HepG2 (cell line): ENCODE measurements around the gene SYNE1. TPM values are rescaled to one million over a fixed set of nuclear protein-coding genes. Genes with fewer than 3 reads are reported as not detected.

Experiments
- CCAR2 ChIP-seq: fragments of 200-400 bp; formaldehyde crosslinking; optimal IDR thresholded peaks from 2 replicates; pipeline ENCODE3; 2018; ENCODE audit warnings: low read depth, mild to moderate bottlenecking, low read length, moderate library complexity
- CENPX ChIP-seq: sonication (generic); formaldehyde crosslinking; IDR thresholded peaks from 2 replicates; pipeline ENCODE4 v1.9.0; 2021; ENCODE audit warnings: mild to moderate bottlenecking, missing genetic modification reagents, moderate library complexity
- DNMT1 ChIP-seq: sonication (generic); formaldehyde crosslinking; IDR thresholded peaks from 2 replicates; pipeline ENCODE4 v1.5.1; 2020; ENCODE audit warnings: mild to moderate bottlenecking, missing genetic modification reagents
- HBP1 ChIP-seq: IDR thresholded peaks from 2 replicates; pipeline ENCODE4 v1.6.1; 2016; ENCODE audit warnings: low read depth, control low read depth
- HES4 ChIP-seq: sonication (generic); formaldehyde crosslinking; IDR thresholded peaks from 2 replicates; pipeline ENCODE4 v1.9.0; 2021; ENCODE audit warnings: mild to moderate bottlenecking, missing genetic modification reagents, borderline replicate concordance
- MIER3 ChIP-seq: IDR thresholded peaks from 2 replicates; pipeline ENCODE4 v1.6.1; 2016; ENCODE audit warnings: missing compliant biosample characterization, borderline replicate concordance
- RARA ChIP-seq: IDR thresholded peaks from 2 replicates; pipeline ENCODE4 v1.6.1; 2016; ENCODE audit warnings: missing genetic modification reagents, missing compliant biosample characterization
- RCOR2 ChIP-seq: IDR thresholded peaks from 2 replicates; pipeline ENCODE4 v1.6.1; 2016; ENCODE audit warnings: missing biosample characterization, missing genetic modification reagents
- RFXAP ChIP-seq: sonication (generic); formaldehyde crosslinking; IDR thresholded peaks from 2 replicates; pipeline ENCODE4 v1.4.0; 2020; ENCODE audit warnings: missing genetic modification reagents, borderline replicate concordance
- SIN3B ChIP-seq: fragments of 150-350 bp; IDR thresholded peaks from 2 replicates; pipeline ENCODE4 v1.6.1; 2014; ENCODE audit warnings: low read length
- SIX1 ChIP-seq: sonication (generic); formaldehyde crosslinking; IDR thresholded peaks from 2 replicates; pipeline ENCODE4 v1.4.0; 2020; ENCODE audit warnings: missing genetic modification reagents, borderline replicate concordance
- SMC3 ChIP-seq: IDR thresholded peaks from 2 replicates; pipeline ENCODE4 v1.6.1; 2011; ENCODE audit warnings: low read length, improper control_type of control experiment
- STAT5B ChIP-seq: sonication (generic); formaldehyde crosslinking; IDR thresholded peaks from 2 replicates; pipeline ENCODE4 v1.4.0; 2020; ENCODE audit warnings: missing genetic modification reagents
- TFDP1 ChIP-seq: IDR thresholded peaks from 2 replicates; pipeline ENCODE4 v1.6.1; 2016; ENCODE audit warnings: missing compliant biosample characterization, missing genetic modification reagents, borderline replicate concordance
- THAP11 ChIP-seq: IDR thresholded peaks from 2 replicates; pipeline ENCODE4 v1.6.1; 2016; ENCODE audit warnings: missing biosample characterization, missing genetic modification reagents
- THYN1 ChIP-seq: sonication (generic); formaldehyde crosslinking; IDR thresholded peaks from 2 replicates; pipeline ENCODE4 v1.8.1; 2023; ENCODE audit warnings: low read depth, mild to moderate bottlenecking, moderate library complexity, missing genetic modification reagents, borderline replicate concordance
- ZFP36 ChIP-seq: fragments of 150-350 bp; IDR thresholded peaks from 2 replicates; pipeline ENCODE4 v1.6.1; 2018; ENCODE audit warnings: borderline replicate concordance, low read length, low read depth; ENCODE audit not compliant: partially characterized antibody
- ZNF276 ChIP-seq: sonication (generic); formaldehyde crosslinking; IDR thresholded peaks from 2 replicates; pipeline ENCODE4 v1.4.0; 2020; ENCODE audit warnings: mild to moderate bottlenecking, low read depth, missing genetic modification reagents
- ZNF33B ChIP-seq: sonication (generic); formaldehyde crosslinking; IDR thresholded peaks from 2 replicates; pipeline ENCODE4 v1.5.1; 2020; ENCODE audit warnings: mild to moderate bottlenecking, missing genetic modification reagents
- ZNF720 ChIP-seq: sonication (generic); formaldehyde crosslinking; IDR thresholded peaks from 2 replicates; pipeline ENCODE4 v1.4.0; 2020; ENCODE audit warnings: missing genetic modification reagents
- ZNF792 ChIP-seq: IDR thresholded peaks from 2 replicates; pipeline ENCODE4 v1.6.1; 2016
- polyA plus RNA-seq, 8 experiments: library from polyadenylated mRNA; depleted of rRNA in 3 of 8; stranded (reverse) in 7 of 8; unstranded in 1 of 8; fragments of >200 nt; fragmentation: Illumina TruSeq in 4 of 8; extraction: Trizol in 4 of 8; gene quantifications; 2 replicates each; pipeline versions ENCODE4 v1.2.1 to v1.2.3, GENCODE V29; 2011 to 2016; ENCODE audit warnings: low read depth in 4 of 8, missing spikeins in 1 of 8, mixed read lengths in 1 of 8; ENCODE audit not compliant: insufficient read depth in 1 of 8
- total RNA-seq, 5 experiments: library from RNA; depleted of rRNA; stranded (reverse); fragments of >200 nt; fragmentation: Illumina TruSeq; extraction: Trizol; gene quantifications; 2 replicates each; pipeline ENCODE4 v1.2.3, GENCODE V29; 2016; ENCODE audit warnings: low read depth in 1 of 5
- TF ChIP-seq, protein P1 (sequence below): sonication (generic); formaldehyde crosslinking; conservative IDR thresholded peaks from 2 replicates; pipeline ENCODE4 v1.8.0; 2022; ENCODE audit warnings: low read depth, missing genetic modification reagents
- TF ChIP-seq, protein P2 (sequence below): sonication (generic); formaldehyde crosslinking; IDR thresholded peaks from 2 replicates; pipeline ENCODE4 v1.5.1; 2020; ENCODE audit warnings: mild to moderate bottlenecking, moderate library complexity, missing genetic modification reagents

Gene SYNE1
- total and polyA plus RNA-seq, 2 of the 13 experiments (the other 11 are each of a cell fraction or from before 2014, with no cell fraction given) = 5.5 to 15.9 TPM

DNA sequence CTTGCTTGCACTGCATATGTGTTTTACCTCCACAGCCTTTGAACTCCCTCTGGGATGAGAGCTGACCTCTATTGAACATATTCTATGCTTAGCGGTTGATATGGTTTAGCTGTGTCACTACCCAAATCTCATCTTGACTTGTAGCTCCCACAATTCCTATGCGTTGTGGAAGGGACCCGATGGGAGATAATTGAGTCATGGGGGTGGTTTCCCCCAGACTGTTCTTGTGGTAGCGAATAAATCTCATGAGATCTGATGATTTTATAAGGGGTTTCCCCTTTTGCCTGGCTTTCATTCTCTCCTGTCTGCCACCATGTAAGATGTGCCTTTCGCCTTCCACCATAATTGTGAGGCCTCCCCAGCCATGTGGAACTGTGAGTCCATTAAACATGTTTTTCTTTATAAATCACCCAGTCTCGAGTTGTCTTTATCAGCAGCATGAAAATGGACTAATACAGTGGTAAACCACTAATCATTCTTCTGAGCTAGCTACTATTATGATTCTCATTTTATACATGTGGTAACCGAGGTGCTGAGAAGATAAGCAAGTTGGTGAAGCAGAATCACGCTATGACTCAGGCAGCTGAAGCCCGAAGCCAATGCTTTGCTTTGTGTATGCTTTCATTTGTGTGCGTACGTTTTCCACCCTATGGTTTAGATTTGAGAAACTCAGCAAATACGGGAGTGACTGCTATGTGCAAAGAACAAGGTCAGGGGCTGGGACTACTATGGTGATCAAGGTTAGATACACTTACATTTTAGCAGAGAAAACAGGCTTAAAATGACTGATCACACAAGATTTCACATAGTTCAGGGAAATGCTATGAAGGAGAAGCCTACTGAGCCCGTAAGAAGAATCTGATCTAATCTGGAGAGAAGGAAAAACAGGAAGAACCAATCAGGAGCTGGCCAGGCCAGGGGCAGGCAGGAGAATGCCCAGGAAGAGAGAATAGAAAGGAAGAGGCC is 466.2 kb downstream of the SYNE1 start (continued):
- TF ChIP-seq THAP11 (CRISPR knock-in tag) = peak; percentile 30
- TF ChIP-seq, protein P1, sequence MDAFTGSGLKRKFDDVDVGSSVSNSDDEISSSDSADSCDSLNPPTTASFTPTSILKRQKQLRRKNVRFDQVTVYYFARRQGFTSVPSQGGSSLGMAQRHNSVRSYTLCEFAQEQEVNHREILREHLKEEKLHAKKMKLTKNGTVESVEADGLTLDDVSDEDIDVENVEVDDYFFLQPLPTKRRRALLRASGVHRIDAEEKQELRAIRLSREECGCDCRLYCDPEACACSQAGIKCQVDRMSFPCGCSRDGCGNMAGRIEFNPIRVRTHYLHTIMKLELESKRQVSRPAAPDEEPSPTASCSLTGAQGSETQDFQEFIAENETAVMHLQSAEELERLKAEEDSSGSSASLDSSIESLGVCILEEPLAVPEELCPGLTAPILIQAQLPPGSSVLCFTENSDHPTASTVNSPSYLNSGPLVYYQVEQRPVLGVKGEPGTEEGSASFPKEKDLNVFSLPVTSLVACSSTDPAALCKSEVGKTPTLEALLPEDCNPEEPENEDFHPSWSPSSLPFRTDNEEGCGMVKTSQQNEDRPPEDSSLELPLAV = no peak
- TF ChIP-seq STAT5B = no peak
- TF ChIP-seq RARA (CRISPR knock-in tag) = peak; percentile 51
- no peak for TF ChIP-seq ZFP36
- no peak for TF ChIP-seq HBP1 (CRISPR knock-in tag)
- TF ChIP-seq DNMT1 (CRISPR knock-in tag) = no peak
- no peak for TF ChIP-seq THYN1 (CRISPR knock-in tag)
- TF ChIP-seq RFXAP (CRISPR knock-in tag) = no peak
- TF ChIP-seq CCAR2 = no peak
- TF ChIP-seq HES4 = no peak
- no peak for TF ChIP-seq ZNF33B (CRISPR knock-in tag)
- peak; percentile 44; the same call in 1 of the 2 replicates for TF ChIP-seq MIER3 (CRISPR knock-in tag)
- TF ChIP-seq, protein P2, sequence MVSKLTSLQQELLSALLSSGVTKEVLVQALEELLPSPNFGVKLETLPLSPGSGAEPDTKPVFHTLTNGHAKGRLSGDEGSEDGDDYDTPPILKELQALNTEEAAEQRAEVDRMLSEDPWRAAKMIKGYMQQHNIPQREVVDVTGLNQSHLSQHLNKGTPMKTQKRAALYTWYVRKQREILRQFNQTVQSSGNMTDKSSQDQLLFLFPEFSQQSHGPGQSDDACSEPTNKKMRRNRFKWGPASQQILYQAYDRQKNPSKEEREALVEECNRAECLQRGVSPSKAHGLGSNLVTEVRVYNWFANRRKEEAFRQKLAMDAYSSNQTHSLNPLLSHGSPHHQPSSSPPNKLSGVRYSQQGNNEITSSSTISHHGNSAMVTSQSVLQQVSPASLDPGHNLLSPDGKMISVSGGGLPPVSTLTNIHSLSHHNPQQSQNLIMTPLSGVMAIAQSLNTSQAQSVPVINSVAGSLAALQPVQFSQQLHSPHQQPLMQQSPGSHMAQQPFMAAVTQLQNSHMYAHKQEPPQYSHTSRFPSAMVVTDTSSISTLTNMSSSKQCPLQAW (CRISPR knock-in tag) = peak; percentile 83
- TF ChIP-seq ZNF792 (CRISPR knock-in tag) = peak; percentile 91
- TF ChIP-seq RCOR2 = peak; percentile 76
- TF ChIP-seq SMC3 = no peak
- TF ChIP-seq SIX1 (CRISPR knock-in tag) = no peak
- no peak for TF ChIP-seq ZNF720 (CRISPR knock-in tag)
- 0 out of 2 replicates have a peak, but pooled peaks have one; percentile 25 for TF ChIP-seq SIN3B
- TF ChIP-seq CENPX (CRISPR knock-in tag) = no peak
- TF ChIP-seq TFDP1 (CRISPR knock-in tag) = peak; percentile 54; the same call in 1 of the 2 replicates
- no peak for TF ChIP-seq ZNF276 (CRISPR knock-in tag)
